ENCODE data around the gene LEPROT.

GRCh38 chr1:65401612-65402011, 18.9 kb upstream of the LEPROT start:
- TF ChIP-seq BHLHE40 (IDR thresholded peaks at IDR 0.05; ENCODE audit: borderline replicate concordance) (no peak), TARDBP (IDR thresholded peaks at IDR 0.05) (no peak), ARNT (IDR thresholded peaks at IDR 0.05) (no peak), NFRKB (IDR thresholded peaks at IDR 0.05) (no peak), FOXA1 (IDR thresholded peaks at IDR 0.05) (no peak), FOXM1 (IDR thresholded peaks at IDR 0.05; ENCODE audit: borderline replicate concordance) (no peak), SP1 (IDR thresholded peaks at IDR 0.05) (no peak)

Measured in HEK293T (cell line).